Measurements from ENCODE around the gene DDX25. TPM values are rescaled to one million over a fixed set of nuclear protein-coding genes. Genes with fewer than 3 reads are reported as not detected.

DDX25 gene
- total RNA-seq, 4 donors from 2014 or later: 0.17 to 0.42 TPM; not detected in 2

- 86 to 88% methylated on average over 12 of the region's 12 CpGs for WGBS, 2 donors
- no peak for DNase-seq (ENCODE audit: low spot score in 2 of 2)
- intact Hi-C loops (cut with DNase I; ENCODE audit: low total_unique reads): no loop called here
- no peak overlapping the region for H3K4me3 ChIP-seq (ENCODE audit: low read depth, poor library complexity, severe bottlenecking)
- TF ChIP-seq CTCF (IDR thresholded peaks at IDR 0.05) (no peak), POLR2A (IDR thresholded peaks at IDR 0.05) (no peak)
Observed at GRCh38 chr11:125916683-125917347, 12.5 kb downstream of the DDX25 start.

- DNase-seq (ENCODE audit: low spot score in 2 of 2): no peak
- intact Hi-C loops (cut with DNase I; ENCODE audit: low total_unique reads): no loop called here
- TF ChIP-seq POLR2A (IDR thresholded peaks at IDR 0.05) (no peak), CTCF (IDR thresholded peaks at IDR 0.05) (no peak)
- WGBS, 2 donors: 78 to 84% methylated on average over 13 of the region's 13 CpGs
- H3K4me3 ChIP-seq (ENCODE audit: low read depth, poor library complexity, severe bottlenecking): no peak overlapping the region
Observed at GRCh38 chr11:125918140-125918840, 14.0 kb downstream of the DDX25 start.

GRCh38 chr11:125921042-125921441 is 16.7 kb downstream of the DDX25 start:
- WGBS, 2 donors: 86 to 90% methylated on average over 9 of the region's 9 CpGs
- H3K4me3 ChIP-seq (ENCODE audit: low read depth, poor library complexity, severe bottlenecking): no peak overlapping the region
- intact Hi-C loops (cut with DNase I; ENCODE audit: low total_unique reads): loop anchor here (5.0 kb wide), 1 partner anchor 271 kb away; no protein-coding TSS in a partner anchor
- no peak for DNase-seq (ENCODE audit: low spot score in 2 of 2)
- TF ChIP-seq CTCF (IDR thresholded peaks at IDR 0.05) (no peak), POLR2A (IDR thresholded peaks at IDR 0.05) (no peak)

GRCh38 chr11:125922156-125922555 is 17.8 kb downstream of the DDX25 start:
- DNase-seq (ENCODE audit: low spot score in 2 of 2): no peak
- intact Hi-C loops (cut with DNase I; ENCODE audit: low total_unique reads): loop anchor here (5.0 kb wide), 1 partner anchor 270 kb away; no protein-coding TSS in a partner anchor
- 81 to 87% methylated on average over 3 of the region's 3 CpGs for WGBS, 2 donors
- no peak overlapping the region for H3K4me3 ChIP-seq (ENCODE audit: low read depth, poor library complexity, severe bottlenecking)
- TF ChIP-seq POLR2A (IDR thresholded peaks at IDR 0.05): no peak
- TF ChIP-seq CTCF (IDR thresholded peaks at IDR 0.05): no peak

GRCh38 chr11:125923012-125923579 is 18.8 kb downstream of the DDX25 start:
- TF ChIP-seq POLR2A (IDR thresholded peaks at IDR 0.05) (no peak), CTCF (IDR thresholded peaks at IDR 0.05) (peak in 1 of 3 donors; percentile 32)
- H3K4me3 ChIP-seq (ENCODE audit: low read depth, poor library complexity, severe bottlenecking): no peak overlapping the region
- DNase-seq (ENCODE audit: low spot score in 2 of 2): peak; percentile 70 to 88
- intact Hi-C loops (cut with DNase I; ENCODE audit: low total_unique reads): loop anchor here (5.0 kb wide), 1 partner anchor 269 kb away; no protein-coding TSS in a partner anchor
- 5 to 7% methylated on average over 8 of the region's 8 CpGs for WGBS, 2 donors

Data from lower leg skin (tissue), 4 donors.